Raji (cell line): ENCODE data around the gene HSDL2.

ENCODE experiments used
- POLR2A ChIP-seq: IDR thresholded peaks from 2 replicates; pipeline ENCODE4 v1.6.1; 2011; ENCODE audit warnings: low read depth, low read length, control low read depth; ENCODE audit not compliant: insufficient read depth

The HSDL2 gene

GRCh38 chr9:112495614-112496013, 115.7 kb downstream of the HSDL2 start:
- no peak for TF ChIP-seq POLR2A

- no peak for TF ChIP-seq POLR2A
Measured at GRCh38 chr9:112496074-112496722, 116.3 kb downstream of the HSDL2 start.

GRCh38 chr9:112500842-112501241, 120.9 kb downstream of the HSDL2 start:
- no peak for TF ChIP-seq POLR2A

- no peak for TF ChIP-seq POLR2A
Measured at GRCh38 chr9:112501287-112501686, 121.4 kb downstream of the HSDL2 start.

- no peak for TF ChIP-seq POLR2A
Measured at GRCh38 chr9:112502175-112502946, 122.5 kb downstream of the HSDL2 start.

- no peak for TF ChIP-seq POLR2A
Measured at GRCh38 chr9:112503170-112503569, 123.3 kb downstream of the HSDL2 start.

- TF ChIP-seq POLR2A, result no peak
Measured at GRCh38 chr9:112505086-112505485, 125.2 kb downstream of the HSDL2 start.

- no peak for TF ChIP-seq POLR2A
Measured at GRCh38 chr9:112505607-112506006, 125.7 kb downstream of the HSDL2 start.

GRCh38 chr9:112506571-112506970, 126.7 kb downstream of the HSDL2 start:
- no peak for TF ChIP-seq POLR2A

- TF ChIP-seq POLR2A, result no peak
Measured at GRCh38 chr9:112507001-112507680, 127.2 kb downstream of the HSDL2 start.

GRCh38 chr9:112508377-112508776, 128.5 kb downstream of the HSDL2 start:
- no peak for TF ChIP-seq POLR2A

- no peak for TF ChIP-seq POLR2A
Measured at GRCh38 chr9:112516769-112517168, 136.9 kb downstream of the HSDL2 start.

- TF ChIP-seq POLR2A, result no peak
Measured at GRCh38 chr9:112520069-112520468, 140.2 kb downstream of the HSDL2 start.

- no peak for TF ChIP-seq POLR2A
Measured at GRCh38 chr9:112520656-112521055, 140.7 kb downstream of the HSDL2 start.
